Pulmonary artery endothelial cell (primary cell): ENCODE measurements around the gene VARS2. TPM values are rescaled to one million over a fixed set of nuclear protein-coding genes. Genes with fewer than 3 reads are reported as not detected.
"Not testable (repeated sequence)": the region's sequence is repeated elsewhere in the genome, so short reads cannot be mapped to it uniquely, and the experiment has no call there.

Experiments
- DNase-seq: peaks from one replicate; pipeline ENCODE4 v3.0.0-alpha.2; 2011; ENCODE audit warnings: low read depth, low spot score
- total RNA-seq: library from RNA; depleted of rRNA; stranded (reverse); fragments of >200 nt; gene quantifications from 2 replicates; pipeline ENCODE4 v1.2.3, GENCODE V29; 2014

Gene VARS2
- total RNA-seq, 1 donor from 2014 or later, result 15.9 TPM

- DNase-seq, result no peak
Observed at GRCh38 chr6:30898750-30899360, 15.2 kb upstream of the VARS2 start.

GRCh38 chr6:30900863-30901417, 13.1 kb upstream of the VARS2 start:
- no peak for DNase-seq

- no peak for DNase-seq
Observed at GRCh38 chr6:30901436-30901835, 12.6 kb upstream of the VARS2 start.

- not testable (repeated sequence) for DNase-seq
Observed at GRCh38 chr6:30902196-30902595, 11.8 kb upstream of the VARS2 start.

- no peak for DNase-seq
Observed at GRCh38 chr6:30902709-30903108, 11.3 kb upstream of the VARS2 start.

GRCh38 chr6:30903236-30903635, 10.8 kb upstream of the VARS2 start:
- no peak for DNase-seq

GRCh38 chr6:30907290-30907757, 6.7 kb upstream of the VARS2 start:
- DNase-seq, result not testable (repeated sequence)

GRCh38 chr6:30907758-30908591, 6.1 kb upstream of the VARS2 start, which contains the start of gene GTF2H4:
Gene GTF2H4 (plus strand): TSS chr6:30908207.
- DNase-seq, result peak; percentile 96

- no peak for DNase-seq
Observed at GRCh38 chr6:30908700-30909099, 5.3 kb upstream of the VARS2 start.

- DNase-seq, result not testable (repeated sequence)
Observed at GRCh38 chr6:30910473-30910872, 3.6 kb upstream of the VARS2 start.

- no peak for DNase-seq
Observed at GRCh38 chr6:30912746-30913520, 1.1 kb upstream of the VARS2 start.

GRCh38 chr6:30913721-30914075, 340 bp upstream of the VARS2 start:
- DNase-seq, result no peak

- no peak for DNase-seq
Observed at GRCh38 chr6:30914854-30915590, 984 bp downstream of the VARS2 start.

- peak; percentile 26 for DNase-seq
Observed at GRCh38 chr6:30915591-30915946, 1.5 kb downstream of the VARS2 start.

GRCh38 chr6:30917041-30917440, 3.0 kb downstream of the VARS2 start:
- DNase-seq, result no peak

- DNase-seq, result no peak
Observed at GRCh38 chr6:30917487-30917886, 3.4 kb downstream of the VARS2 start.

- DNase-seq, result no peak
Observed at GRCh38 chr6:30918670-30919069, 4.6 kb downstream of the VARS2 start.

GRCh38 chr6:30922447-30922852, 8.4 kb downstream of the VARS2 start:
- DNase-seq, result no peak

GRCh38 chr6:30924040-30924627, 10.1 kb downstream of the VARS2 start:
- not testable (repeated sequence) for DNase-seq

GRCh38 chr6:30926644-30927043, 12.6 kb downstream of the VARS2 start:
- DNase-seq, result no peak

GRCh38 chr6:30927080-30927479, 13.0 kb downstream of the VARS2 start:
- not testable (repeated sequence) for DNase-seq
